ENCODE measurements around the gene SCN8A.

The SCN8A gene

GRCh38 chr12:51838036-51838435 is 247.0 kb downstream of the SCN8A start:
- DNase-seq, result no peak

GRCh38 chr12:51838762-51839161 is 247.7 kb downstream of the SCN8A start:
- DNase-seq, result no peak

- DNase-seq, result no peak
These were observed 248.4 kb downstream of the SCN8A start for GRCh38 chr12:51839310-51839947.

GRCh38 chr12:51840966-51841365 is 249.9 kb downstream of the SCN8A start:
- no peak for DNase-seq

- DNase-seq, result no peak
These were observed 250.7 kb downstream of the SCN8A start for GRCh38 chr12:51841727-51842126.

GRCh38 chr12:51844854-51845253 is 253.8 kb downstream of the SCN8A start:
- no peak for DNase-seq

- no peak for DNase-seq
These were observed 254.4 kb downstream of the SCN8A start for GRCh38 chr12:51845482-51845881.

- no peak for DNase-seq
These were observed 255.2 kb downstream of the SCN8A start for GRCh38 chr12:51846271-51846691.

GRCh38 chr12:51846911-51847642 is 256.0 kb downstream of the SCN8A start:
- DNase-seq, result peak; percentile 45

GRCh38 chr12:51847643-51848325 is 256.8 kb downstream of the SCN8A start:
- DNase-seq, result peak; percentile 5

GRCh38 chr12:51848326-51848727 is 257.3 kb downstream of the SCN8A start, which contains the start of gene FIGNL2:
FIGNL2 (minus strand) TSS chr12:51848718; CDS start chr12:51822413, 26,305 bp downstream.
- no peak for DNase-seq

GRCh38 chr12:51848841-51849735 is 258.1 kb downstream of the SCN8A start:
- no peak for DNase-seq

- no peak for DNase-seq
These were observed 259.3 kb downstream of the SCN8A start for GRCh38 chr12:51850081-51850964.

GRCh38 chr12:51850965-51851299 is 259.9 kb downstream of the SCN8A start:
- no peak for DNase-seq

GRCh38 chr12:51851413-51852124 is 260.5 kb downstream of the SCN8A start:
- no peak for DNase-seq

- no peak for DNase-seq
These were observed 261.5 kb downstream of the SCN8A start for GRCh38 chr12:51852404-51853137.

GRCh38 chr12:51855586-51856428 is 264.8 kb downstream of the SCN8A start:
- DNase-seq, result no peak

- DNase-seq, result no peak
These were observed 270.0 kb downstream of the SCN8A start for GRCh38 chr12:51860986-51861385.
